GM08714 (cell line): ENCODE results near the gene MSI2.

Experiments used
- H3K4me3 ChIP-seq: fragments of 200-500 bp; sonication (Bioruptor generic); 2 replicates; pipeline ENCODE4 v1.5.1; 2014; ENCODE audit warnings: mild to moderate bottlenecking, low read length, inconsistent platforms
- ZNF274 ChIP-seq: IDR thresholded peaks from 2 replicates; pipeline ENCODE4 v1.6.1; 2012; ENCODE audit warnings: mild to moderate bottlenecking, low read depth, low read length

Gene MSI2

GRCh38 chr17:57338257-57338914 is 82.1 kb downstream of the MSI2 start:
- TF ChIP-seq ZNF274, result no peak
- H3K4me3 ChIP-seq, result no peak overlapping the region; the same call in 1 of the 2 replicates

GRCh38 chr17:57340160-57340981 is 84.0 kb downstream of the MSI2 start:
- TF ChIP-seq ZNF274, result no peak
- no peak overlapping the region for H3K4me3 ChIP-seq

- TF ChIP-seq ZNF274, result no peak
- H3K4me3 ChIP-seq, result no peak overlapping the region
These were observed 85.6 kb downstream of the MSI2 start for GRCh38 chr17:57341611-57342540.

- TF ChIP-seq ZNF274, result no peak
- H3K4me3 ChIP-seq, result no peak overlapping the region
These were observed 86.8 kb downstream of the MSI2 start for GRCh38 chr17:57342963-57343589.

GRCh38 chr17:57343717-57344116 is 87.4 kb downstream of the MSI2 start:
- no peak for TF ChIP-seq ZNF274
- no peak overlapping the region for H3K4me3 ChIP-seq

- no peak for TF ChIP-seq ZNF274
- H3K4me3 ChIP-seq, result no peak overlapping the region
These were observed 87.9 kb downstream of the MSI2 start for GRCh38 chr17:57344261-57344660.

GRCh38 chr17:57349541-57350247 is 93.4 kb downstream of the MSI2 start:
- TF ChIP-seq ZNF274, result no peak
- H3K4me3 ChIP-seq, result no peak overlapping the region

- TF ChIP-seq ZNF274, result no peak
These were observed 93.9 kb downstream of the MSI2 start for GRCh38 chr17:57350266-57350665.

GRCh38 chr17:57352665-57353175 is 96.4 kb downstream of the MSI2 start:
- H3K4me3 ChIP-seq, result no peak overlapping the region
- TF ChIP-seq ZNF274, result no peak

More at GRCh38 chr17:57350266-57350665, 93.9 kb downstream of the MSI2 start:
- no peak overlapping the region for H3K4me3 ChIP-seq

GRCh38 chr17:57354673-57355072 is 98.3 kb downstream of the MSI2 start:
- no peak overlapping the region; the same call in 1 of the 2 replicates for H3K4me3 ChIP-seq

GRCh38 chr17:57355090-57355859 is 99.0 kb downstream of the MSI2 start:
- no peak for TF ChIP-seq ZNF274
- H3K4me3 ChIP-seq, result peak overlapping the region; percentile 3; the same call in 1 of the 2 replicates

More at GRCh38 chr17:57354673-57355072, 98.3 kb downstream of the MSI2 start:
- no peak for TF ChIP-seq ZNF274

- H3K4me3 ChIP-seq, result peak overlapping the region; percentile 46; the same call in 1 of the 2 replicates
- no peak for TF ChIP-seq ZNF274
These were observed 99.9 kb downstream of the MSI2 start for GRCh38 chr17:57356153-57356718.
